Measurements from ENCODE around the gene PRSS50.

- no peak for TF ChIP-seq CTCF (conservative IDR thresholded peaks at IDR 0.05 in 1 of 2, IDR thresholded peaks at IDR 0.05 in 1 of 2; ENCODE audit: extremely low read depth in 1 of 2, insufficient read depth in 1 of 2, low read depth in 1 of 2, low read length in 2 of 2)
- TF ChIP-seq EZH2 (IDR thresholded peaks at IDR 0.05; ENCODE audit: borderline replicate concordance, low read length) = no peak
Measured at GRCh38 chr3:46692566-46692990, 25.1 kb downstream of the PRSS50 start.

Data from mammary epithelial cell (primary cell).